HUDEP-2 (cell line): ENCODE measurements around the gene ATG4D.
"Not testable (repeated sequence)": the region's sequence is repeated elsewhere in the genome, so short reads cannot be mapped to it uniquely, and the experiment has no call there.

ENCODE experiments used
- DNase-seq, 76 experiments: peaks; one replicate each; lab custom pipeline; 2025; ENCODE audit not compliant: unreplicated experiment in 76 of 76; lab: John Stamatoyannopoulos, UW

ATG4D gene

DNA sequence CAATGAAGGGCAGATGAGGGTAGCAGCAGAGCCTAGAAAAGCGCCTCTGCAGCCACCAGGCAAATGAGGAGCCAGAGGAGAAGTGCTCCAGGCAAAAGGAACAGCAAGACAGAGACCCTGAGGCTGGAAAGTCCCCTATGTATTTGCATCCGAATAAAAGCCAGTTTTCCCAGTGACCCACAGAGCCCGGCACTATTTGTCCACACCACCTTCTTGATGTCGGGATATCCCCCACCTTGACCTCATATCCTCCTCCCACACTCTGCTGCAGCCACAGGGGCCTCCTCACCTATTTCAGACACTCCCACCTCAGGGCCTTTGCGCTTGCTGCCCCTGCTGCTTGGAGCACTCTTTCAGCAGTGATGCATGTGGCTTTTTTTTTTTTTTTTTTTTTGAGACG lies 6.6 kb downstream of the ATG4D start:
- DNase-seq: no peak

DNA sequence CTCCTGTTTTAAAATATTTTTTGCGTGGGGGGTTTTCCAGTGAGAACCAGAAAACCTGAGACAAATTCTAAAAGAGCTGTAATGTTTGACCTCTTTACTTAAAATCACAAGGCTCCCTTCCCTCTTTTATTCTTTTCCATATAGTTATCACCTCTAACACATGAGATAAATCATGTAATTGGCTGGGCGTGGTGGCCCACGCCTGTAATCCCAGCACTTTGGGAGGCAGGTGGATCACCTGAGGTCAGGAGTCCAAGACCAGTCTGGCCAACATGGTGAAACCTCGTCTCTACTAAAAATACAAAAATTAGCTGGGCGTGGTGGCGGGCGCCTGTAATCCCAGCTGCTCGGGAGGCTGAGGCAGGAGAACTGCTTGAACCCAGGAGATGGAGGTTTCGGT lies 7.3 kb downstream of the ATG4D start:
- DNase-seq: not testable (repeated sequence)

DNA sequence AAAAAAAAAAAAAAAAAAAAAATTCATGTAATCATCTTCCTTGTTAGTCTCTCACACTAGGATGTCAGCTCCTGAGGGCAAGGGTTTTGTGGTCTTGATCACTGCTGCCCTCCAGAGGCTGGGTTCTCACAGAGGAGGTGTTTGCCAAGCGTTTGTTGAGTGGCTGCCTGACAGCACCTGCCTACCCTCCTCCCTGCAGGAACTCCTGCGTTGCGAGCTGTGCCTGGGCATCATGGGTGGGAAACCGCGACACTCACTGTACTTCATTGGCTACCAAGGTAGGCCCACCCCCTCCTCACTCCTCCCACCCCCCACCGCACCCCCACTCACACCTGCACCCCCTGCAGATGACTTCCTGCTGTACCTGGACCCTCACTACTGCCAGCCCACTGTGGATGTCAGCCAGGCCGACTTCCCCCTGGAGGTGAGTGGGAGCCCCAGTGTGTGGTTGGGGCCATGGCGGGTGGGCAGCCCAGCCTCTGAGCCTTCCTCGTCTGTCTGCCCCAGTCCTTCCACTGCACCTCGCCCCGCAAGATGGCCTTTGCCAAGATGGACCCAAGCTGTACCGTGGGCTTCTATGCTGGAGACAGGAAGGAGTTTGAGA lies 8.1 kb downstream of the ATG4D start:
- peak in 62 of 76 experiments; percentile 22 to 77 (median 52) for DNase-seq

DNA sequence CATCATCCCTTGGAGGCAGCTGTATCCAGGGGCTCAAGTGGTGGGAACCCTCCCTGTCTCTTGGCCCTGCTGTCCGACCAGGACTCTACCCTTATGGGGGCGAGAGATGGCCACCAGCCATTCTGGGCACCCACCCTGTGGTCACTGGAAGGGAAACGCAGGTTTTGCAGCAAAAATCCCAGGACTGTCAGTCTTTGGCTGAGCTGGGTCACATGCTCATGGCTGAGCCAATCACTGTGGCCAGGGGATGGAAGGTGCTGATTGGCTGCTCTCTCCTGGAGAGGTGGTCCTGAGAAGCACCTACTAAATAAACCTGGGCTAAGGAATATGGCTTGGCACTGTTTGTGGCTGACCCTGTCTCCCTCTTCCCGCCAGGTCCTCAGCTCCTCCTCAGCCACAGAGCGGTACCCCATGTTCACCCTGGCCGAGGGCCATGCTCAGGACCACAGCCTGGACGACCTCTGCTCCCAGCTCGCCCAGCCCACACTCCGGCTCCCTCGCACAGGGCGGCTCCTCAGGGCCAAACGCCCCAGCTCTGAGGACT lies 8.9 kb downstream of the ATG4D start:
- peak in 31 of 76 experiments; percentile 11 to 65 (median 31) for DNase-seq

DNA sequence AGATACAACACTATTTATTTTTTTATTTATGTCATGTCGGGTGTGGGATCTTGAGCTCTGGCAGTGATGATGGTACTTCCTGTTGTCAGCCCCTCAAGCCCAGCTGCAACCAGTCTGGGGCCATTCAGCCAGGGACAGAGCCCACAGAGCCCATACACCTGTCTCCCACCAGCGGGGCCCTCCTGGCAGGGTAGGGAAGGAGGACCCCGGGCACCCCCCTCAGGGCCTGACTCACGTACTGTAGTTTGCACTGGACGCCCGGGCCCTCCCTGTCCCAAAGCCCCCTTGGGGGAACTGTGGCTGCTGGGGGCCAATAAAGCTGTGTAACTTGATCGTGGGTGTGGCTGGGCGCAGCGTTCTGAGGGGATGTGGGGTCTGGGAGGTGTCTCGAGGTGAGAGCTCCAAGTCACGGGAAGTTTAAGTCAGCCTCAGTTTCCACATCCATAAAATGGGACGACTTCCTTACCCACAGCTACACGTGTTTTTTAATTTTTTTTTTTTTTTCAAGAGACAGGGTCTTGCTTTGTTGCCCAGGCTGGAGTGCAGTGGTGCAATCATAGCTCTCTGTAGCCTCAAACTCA lies 9.5 kb downstream of the ATG4D start:
- no peak for DNase-seq

DNA sequence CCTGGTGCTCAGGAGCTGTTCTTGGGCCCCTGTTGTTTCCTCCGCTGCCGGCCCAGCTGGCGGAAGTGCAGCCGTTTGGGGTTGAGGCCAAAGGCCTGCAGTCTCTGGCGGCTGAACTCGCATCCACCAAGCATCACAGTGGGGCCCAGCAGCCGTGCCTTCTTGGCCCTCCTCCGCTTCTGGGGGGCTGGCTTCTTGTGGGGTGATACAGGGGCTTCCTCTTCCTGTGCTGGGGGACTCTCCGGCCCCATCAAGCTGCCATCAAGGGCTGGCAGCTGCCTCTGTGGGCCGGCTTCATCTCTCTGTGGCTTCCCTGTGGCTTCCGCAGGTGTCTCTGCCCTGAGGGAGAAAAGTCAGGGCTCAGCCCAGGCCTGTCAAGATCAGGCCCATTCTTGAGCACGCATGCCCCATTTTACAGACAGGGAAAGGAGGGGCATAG lies 10.3 kb downstream of the ATG4D start:
- no peak for DNase-seq

DNA sequence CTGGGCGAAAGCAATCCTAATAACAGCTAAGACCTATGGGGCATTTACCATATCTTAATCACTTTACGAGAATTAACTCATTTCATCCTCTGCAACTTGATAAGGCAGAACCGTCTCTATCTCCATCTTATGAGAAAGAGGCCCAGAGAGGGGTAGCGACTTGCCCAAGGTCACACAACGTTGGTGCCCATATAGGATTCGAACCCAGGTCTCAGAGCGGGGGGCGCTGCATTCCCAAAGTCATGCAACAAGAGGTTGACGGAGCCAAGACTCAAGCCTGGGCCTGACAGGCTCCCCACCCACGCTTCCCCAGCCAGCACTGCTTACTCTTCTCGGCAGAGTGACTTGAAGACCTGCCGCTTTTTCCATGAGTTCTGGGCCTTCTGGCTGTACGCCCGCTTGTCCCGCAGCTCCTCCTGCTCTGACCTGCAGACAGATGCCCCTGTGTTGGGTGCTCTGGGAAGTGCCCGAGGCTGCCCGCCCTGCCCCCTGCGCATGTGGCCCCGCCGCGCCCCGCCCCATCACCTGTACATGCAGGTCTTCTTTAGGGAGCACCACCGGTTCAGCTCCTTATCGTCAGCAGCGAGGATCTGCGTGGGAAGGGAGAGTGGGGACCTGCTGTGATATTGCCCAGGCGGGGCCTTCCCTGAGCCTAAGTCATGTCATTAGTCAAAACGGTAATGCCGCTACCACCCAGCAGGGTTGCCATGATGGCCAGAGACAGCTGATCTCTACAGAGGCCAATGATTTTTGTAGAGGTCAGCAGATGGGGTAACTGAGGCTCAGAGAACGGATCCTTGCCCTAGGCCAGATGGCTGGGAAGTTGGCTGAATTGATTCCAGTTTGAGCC lies 11.3 kb downstream of the ATG4D start:
- DNase-seq: peak in 1 of 76 experiments; percentile 17

DNA sequence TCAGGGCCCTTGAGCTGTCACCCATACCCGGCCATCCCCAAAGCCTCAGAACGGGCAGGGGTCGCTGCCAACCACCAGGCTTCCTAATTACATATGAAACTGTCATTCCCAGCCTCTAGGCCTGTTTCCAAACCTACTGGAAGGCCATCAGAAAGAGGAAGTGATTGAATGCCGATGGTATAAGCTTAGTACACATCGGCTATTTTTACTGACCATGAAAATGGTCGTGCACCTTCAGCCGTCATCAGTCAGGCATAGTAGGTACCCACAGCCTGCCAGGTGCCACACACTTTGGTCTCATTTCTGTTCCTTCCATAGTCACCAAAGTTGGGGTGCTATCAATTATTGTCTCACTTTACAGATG lies 11.9 kb downstream of the ATG4D start:
- no peak for DNase-seq

DNA sequence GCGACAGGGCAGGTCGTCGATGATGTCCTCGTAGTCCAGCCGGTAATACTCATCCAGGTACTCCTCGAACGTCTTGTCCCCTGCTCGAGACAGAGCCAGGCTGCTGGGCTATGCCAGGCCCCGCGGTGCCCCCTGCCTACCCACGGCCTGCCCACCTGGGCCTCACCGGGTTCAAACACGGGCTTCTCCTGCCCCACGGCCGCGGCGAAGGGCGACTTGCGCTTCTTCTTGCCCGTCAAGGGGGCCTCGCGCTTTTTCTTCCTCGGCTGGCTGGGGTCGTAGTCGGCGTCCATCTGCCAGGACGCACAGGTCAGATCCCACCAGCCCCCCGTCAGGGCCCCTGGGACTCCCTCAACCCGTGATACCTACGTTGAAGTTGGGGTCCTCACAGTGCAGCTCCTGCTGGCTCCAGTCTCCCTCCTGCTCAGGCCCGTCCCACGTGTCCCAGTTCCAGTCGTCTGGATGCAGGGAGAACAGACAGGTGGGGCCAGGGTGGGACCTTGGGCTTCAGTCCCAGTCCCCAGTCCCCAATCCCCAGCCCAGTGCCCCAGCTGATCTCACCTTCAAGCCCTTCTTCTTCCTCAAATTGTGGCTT lies 14.0 kb downstream of the ATG4D start:
- DNase-seq: no peak

DNA sequence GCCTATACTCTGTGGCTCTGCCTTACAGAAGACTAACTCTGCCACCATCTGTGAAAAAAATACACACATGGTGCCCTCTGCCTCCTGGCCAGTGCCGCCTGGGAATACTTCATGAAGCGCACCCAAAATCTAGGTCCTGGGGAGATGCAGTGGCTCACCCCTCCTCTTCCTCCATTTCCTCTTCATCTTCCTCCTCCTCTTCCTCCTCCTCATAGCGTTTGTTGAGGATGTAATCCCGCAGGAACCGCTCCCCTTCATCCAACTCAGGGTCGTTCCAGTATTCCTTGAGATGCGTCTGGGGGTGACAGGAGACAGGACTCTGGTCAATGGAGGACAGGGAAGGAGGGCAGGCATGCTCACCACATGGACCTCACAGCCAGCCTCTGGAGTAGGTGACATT lies 16.4 kb downstream of the ATG4D start:
- DNase-seq: no peak

DNA sequence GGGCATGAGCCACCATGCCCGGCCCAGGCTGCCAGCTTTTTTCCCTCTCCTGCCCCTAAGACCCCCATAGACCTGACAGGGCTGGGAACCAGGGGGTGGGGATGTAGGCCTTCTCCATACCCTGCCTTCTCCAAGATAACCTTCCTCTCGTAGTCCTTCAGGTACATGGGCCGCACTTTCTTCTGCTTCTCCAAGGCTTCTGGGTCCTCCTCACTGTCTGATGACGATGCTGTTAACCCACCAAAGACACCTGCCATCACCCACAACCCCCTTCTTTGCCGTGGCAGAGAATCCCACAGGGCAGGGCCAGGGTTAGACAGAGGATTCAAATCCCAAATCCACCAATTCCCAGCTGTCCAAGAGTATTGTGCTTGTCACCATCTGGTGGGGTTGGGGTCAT lies 18.9 kb downstream of the ATG4D start:
- no peak for DNase-seq

DNA sequence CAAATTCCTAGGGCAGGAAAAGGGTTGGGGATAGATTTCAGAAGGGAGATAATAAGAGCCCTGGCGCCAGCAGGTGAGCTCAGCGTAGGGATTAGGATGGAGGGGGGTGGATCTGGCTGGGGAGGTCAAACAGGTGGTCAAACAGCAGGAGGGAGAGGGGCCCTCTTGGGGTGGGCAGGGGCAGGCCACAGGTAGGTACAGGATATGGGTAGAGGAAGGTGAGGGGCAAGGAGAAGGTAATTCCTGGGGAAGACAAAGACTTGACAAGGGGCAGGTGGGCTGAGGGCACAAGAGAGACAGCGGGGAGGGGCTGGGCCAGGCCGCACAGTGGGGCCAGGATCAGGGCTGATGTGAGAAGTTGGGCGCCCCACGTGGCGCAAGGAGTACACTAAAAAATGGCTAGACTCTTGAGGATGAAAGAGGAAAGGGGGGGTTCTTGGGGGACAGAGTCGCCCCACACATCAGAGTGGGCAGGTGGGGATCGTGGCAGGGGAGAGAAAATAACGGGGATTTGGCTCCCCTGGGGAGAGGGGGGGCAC lies 21.4 kb downstream of the ATG4D start:
- DNase-seq: peak in 63 of 76 experiments; percentile 10 to 77 (median 56)

DNA sequence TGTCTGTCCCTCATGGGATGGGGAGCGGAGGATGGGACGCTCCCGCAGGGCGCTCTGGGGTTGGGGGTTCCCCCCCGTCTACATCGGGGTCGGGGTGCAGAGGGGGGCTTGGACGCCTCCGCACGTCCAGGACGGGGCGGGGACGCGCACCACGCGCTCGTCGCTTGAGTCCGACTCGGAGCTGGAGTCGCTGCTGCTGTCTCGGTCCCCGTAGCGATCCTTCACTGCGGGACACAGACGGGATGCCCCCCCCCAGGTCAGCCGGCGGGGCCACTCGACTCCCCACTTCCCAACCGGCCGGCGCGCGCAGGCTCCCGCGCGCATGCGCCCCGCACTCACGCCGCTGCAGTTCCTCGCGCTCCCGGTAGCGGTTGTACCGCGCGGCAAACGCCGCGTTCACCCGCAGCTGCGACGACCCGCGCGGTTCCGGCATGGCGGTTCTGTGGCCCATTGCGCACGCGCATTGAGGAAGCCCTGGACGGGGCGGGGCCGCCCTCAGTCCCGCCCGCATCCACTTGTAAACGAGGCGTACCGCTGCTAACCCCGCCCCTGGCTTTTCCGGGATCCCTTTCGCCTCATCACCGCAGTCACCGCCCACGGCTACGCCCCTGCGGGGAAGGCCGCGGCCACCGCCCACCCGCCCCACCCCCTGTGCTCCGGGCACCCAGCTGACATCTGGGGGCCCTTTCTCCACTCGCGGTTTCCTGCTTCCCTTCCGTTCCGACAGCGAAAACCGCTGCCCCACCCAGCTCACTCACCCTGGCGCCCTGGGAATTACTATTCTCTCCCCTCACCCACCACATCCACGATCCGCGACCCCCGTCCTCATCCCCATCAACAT lies 22.1 kb downstream of the ATG4D start, which contains the start of gene KRI1:
Gene KRI1, minus strand, starts transcription at position 444 of the 841 bp plus-strand sequence. Its CDS starts 11 bp downstream, at position 433.
- DNase-seq: peak in 75 of 76 experiments; percentile 72 to 100 (median 99)

DNA sequence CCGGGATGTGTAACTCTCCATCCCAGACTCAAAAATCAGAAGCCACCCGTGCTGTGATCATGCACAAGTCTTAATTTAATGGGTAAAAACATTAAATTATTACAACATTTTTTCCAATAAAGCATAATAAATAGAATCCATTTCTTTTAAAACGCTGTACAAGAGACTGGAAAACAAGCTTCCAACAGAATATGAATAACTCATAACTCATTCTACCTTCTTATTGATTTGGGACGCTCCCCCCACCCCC lies 22.6 kb downstream of the ATG4D start:
- no peak for DNase-seq

DNA sequence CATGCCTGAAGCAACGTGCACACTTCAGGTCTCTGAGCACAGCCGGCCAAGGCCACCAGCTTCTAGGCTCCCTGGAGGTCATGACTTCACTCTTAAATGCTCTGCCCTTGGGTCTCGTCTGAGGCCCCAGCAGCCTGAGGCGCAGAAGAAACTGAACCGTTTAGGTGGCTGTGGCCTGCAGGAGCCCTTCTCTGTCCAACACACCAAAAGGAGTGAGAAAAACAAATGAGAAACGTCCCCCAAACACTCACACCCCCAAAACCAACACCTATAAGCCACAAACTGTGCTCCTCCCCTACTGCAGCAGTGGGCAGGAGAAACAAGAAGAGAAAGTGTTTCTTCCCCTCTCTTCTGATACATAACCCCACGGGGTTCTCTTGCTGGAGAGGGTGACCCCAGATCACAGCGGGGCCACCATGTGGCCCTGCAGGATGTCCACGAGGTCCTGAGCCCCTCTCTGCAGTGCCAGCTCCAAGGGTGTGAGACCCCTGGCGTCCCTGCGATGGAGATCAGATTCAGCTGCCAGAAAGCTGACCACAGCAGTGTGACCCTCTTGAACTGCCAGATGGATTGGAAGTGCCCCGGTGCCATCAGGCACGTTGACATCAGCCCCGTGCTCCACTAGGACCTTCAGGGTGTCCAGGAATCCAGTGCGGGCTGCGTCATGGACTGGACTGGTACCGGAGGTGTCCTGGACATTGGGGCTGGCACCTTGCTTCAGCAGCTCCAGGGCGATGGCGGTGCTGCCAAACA lies 23.1 kb downstream of the ATG4D start:
- peak in 17 of 76 experiments; percentile 14 to 34 (median 20) for DNase-seq

DNA sequence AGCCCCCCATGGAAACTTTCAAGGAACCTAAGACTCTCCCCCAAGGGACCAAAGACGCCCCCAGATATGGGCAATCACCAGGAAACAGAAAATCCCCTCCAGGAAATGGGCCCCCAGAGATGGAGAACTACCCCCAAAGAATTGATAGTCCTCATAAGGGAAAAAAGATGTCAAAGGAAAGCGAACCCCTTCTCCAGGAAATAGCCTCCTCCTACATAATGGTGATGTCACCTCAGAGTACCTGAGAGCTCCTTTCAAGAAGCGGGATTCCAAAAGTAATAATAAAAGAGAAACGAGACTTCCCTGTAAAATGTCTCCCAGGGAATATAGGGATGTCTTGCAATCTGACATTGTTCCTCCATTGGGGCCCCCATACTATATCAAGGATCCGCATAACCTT lies 24.0 kb downstream of the ATG4D start:
- DNase-seq: no peak

DNA sequence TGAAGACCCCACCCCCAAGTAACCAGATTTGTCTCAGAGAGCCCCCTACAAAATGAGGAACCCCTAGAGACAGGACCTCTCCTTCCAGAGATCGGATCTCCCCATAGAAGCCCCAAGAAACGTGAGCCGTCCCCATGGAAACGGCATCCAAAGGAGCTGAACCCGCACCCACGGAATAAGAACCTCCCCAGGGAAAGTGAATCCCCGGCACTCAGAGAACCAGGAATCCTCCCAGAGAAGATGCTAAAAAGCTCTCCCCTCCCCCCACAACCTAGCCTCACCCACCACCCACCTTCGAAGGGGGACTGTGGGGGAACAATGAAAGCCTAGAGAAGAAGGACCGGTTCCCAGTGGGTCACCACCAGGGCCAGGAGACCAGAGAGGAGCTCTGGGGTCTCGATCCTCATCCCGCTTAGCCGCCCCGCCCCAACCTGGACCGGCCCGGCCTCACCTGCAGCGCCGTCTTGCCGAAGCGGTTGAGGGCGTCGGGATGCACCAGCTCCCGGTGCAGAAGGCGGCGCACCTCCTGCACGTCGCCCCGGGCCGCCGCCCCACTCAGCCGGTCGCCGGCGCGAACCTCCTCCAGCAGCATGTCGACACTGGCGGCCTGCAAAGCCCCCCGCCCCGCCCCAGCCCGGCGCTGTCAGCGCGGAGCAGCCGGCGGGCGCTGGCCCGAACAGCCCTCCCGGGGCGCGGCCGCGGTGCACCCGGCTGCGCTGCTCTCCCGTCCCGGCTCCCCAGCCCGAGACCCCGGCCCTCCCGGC lies 24.5 kb downstream of the ATG4D start:
- peak in 21 of 76 experiments; percentile 28 to 64 (median 50) for DNase-seq

DNA sequence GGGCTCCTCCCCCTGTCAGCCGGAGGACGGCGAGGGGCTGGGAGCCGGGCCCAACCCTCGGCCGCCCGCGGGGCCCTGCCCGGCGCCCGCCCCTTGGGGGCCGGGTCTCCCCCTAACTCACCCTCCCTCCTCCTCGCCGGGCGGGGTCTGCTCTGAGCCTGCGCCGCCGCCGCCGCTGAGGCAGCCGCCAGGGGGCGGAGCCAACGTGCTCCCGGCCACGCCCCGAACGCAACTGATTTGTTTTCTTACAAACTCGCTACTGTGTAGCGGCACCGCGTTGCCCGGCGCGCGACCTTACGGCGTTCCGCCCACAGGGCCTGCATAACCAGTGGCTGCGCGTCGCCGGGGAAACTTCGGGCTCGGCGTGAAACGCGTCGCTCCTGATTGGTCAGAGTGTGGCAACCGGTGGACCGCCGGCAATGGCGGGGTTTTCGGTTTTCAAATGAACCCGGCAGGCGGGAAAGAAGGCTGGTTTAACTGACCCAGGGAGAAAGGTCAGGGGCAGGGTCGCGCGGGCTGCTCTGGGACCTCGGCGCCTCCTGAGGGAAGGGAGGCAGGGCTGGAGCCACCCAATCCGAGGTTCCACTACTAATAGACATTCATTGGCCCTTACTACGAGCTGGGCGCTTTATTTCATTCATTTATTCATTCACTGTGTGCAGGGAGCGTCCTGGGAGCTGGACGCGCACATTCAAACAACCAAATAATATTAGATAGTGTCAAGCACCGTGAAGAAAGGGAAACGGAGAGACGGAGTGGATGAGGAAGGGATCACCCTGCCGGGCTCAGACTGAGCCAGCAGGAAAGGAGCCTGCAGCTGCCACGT lies 25.3 kb downstream of the ATG4D start, which contains the start of gene CDKN2D:
Gene CDKN2D, minus strand, starts transcription at position 154 of the 826 bp plus-strand sequence. CDS start 326 bp downstream, outside the sequence.
- DNase-seq: peak; percentile 91 to 100 (median 100)
